Smooth muscle cell (in vitro differentiated cells): ENCODE data around the gene SHC1. TPM values are rescaled to one million over a fixed set of nuclear protein-coding genes. Genes with fewer than 3 reads are reported as not detected.

Source experiments
- DNase-seq: peaks from one replicate; lab custom pipeline; 2025; ENCODE audit not compliant: unreplicated experiment; lab: John Stamatoyannopoulos, UW
- H2AFZ ChIP-seq: fragments of 200-600 bp; sonication (generic); 2 replicates; pipeline ENCODE4 v1.6.0; 2016; ENCODE audit warnings: antibody characterized with exemption, low read depth, mild to moderate bottlenecking
- H3F3A ChIP-seq: fragments of 200-600 bp; sonication (generic); 2 replicates; pipeline ENCODE4 v1.6.0; 2017; ENCODE audit warnings: antibody characterized with exemption, low read depth
- H3K27ac ChIP-seq: fragments of 200-600 bp; sonication (generic); 2 replicates; pipeline ENCODE4 v1.5.1; 2016; ENCODE audit warnings: low read depth, mild to moderate bottlenecking
- H3K27me3 ChIP-seq: fragments of 200-600 bp; sonication (generic); 2 replicates; pipeline ENCODE4 v1.6.1; 2016; ENCODE audit warnings: low read depth, mild to moderate bottlenecking
- H3K36me3 ChIP-seq: fragments of 200-600 bp; sonication (generic); 2 replicates; pipeline ENCODE4 v1.5.1; 2016; ENCODE audit warnings: low read depth
- H3K4me1 ChIP-seq: fragments of 200-600 bp; sonication (generic); 2 replicates; pipeline ENCODE4 v1.5.1; 2016; ENCODE audit warnings: low read depth
- H3K4me2 ChIP-seq: fragments of 200-600 bp; sonication (generic); 2 replicates; pipeline ENCODE4 v1.6.0; 2016; ENCODE audit warnings: mild to moderate bottlenecking
- H3K4me3 ChIP-seq: fragments of 200-600 bp; sonication (generic); 2 replicates; pipeline ENCODE4 v1.5.1; 2016; ENCODE audit warnings: mild to moderate bottlenecking
- H3K79me2 ChIP-seq: fragments of 200-600 bp; sonication (generic); 2 replicates; pipeline ENCODE4 v1.6.0; 2016; ENCODE audit warnings: low read depth, mild to moderate bottlenecking
- H3K9ac ChIP-seq: fragments of 200-600 bp; sonication (generic); 2 replicates; pipeline ENCODE4 v1.6.0; 2016; ENCODE audit warnings: low read depth
- H3K9me3 ChIP-seq: fragments of 200-600 bp; sonication (generic); replicated peaks from 2 replicates; pipeline ENCODE4 v1.5.1; 2016; ENCODE audit warnings: low read depth
- H4K20me1 ChIP-seq: fragments of 200-600 bp; sonication (generic); 2 replicates; pipeline ENCODE4 v1.6.0; 2016; ENCODE audit warnings: low read depth
- WGBS: methylation state at CpG from one replicate; pipeline ENCODE4 v1.1.7; 2016; ENCODE audit warnings: low lambda C conversion rate; 5-methylcytosine and 5-hydroxymethylcytosine counted together
- polyA plus RNA-seq: library from polyadenylated mRNA; unstranded; fragments of >200 nt; fragmentation: Nextera tagmentation; extraction: Ambion mirVana; gene quantifications from 2 replicates; pipeline ENCODE4 v1.2.1, GENCODE V29; 2016
- total RNA-seq: library from RNA; depleted of rRNA; stranded (reverse); fragments of >200 nt; gene quantifications from 2 replicates; pipeline ENCODE4 v1.2.3, GENCODE V29; 2014
- TF ChIP-seq, protein P1 (sequence below): fragments of 200-600 bp; sonication (generic); IDR thresholded peaks from 2 replicates; pipeline ENCODE4 v1.5.1; 2017; ENCODE audit warnings: borderline replicate concordance, mild to moderate bottlenecking, antibody characterized with exemption; ENCODE audit not compliant: insufficient read depth, poor library complexity, severe bottlenecking

Gene SHC1
- total and polyA plus RNA-seq, 2 experiments from 2014 or later, result 207 to 249 TPM

DNA sequence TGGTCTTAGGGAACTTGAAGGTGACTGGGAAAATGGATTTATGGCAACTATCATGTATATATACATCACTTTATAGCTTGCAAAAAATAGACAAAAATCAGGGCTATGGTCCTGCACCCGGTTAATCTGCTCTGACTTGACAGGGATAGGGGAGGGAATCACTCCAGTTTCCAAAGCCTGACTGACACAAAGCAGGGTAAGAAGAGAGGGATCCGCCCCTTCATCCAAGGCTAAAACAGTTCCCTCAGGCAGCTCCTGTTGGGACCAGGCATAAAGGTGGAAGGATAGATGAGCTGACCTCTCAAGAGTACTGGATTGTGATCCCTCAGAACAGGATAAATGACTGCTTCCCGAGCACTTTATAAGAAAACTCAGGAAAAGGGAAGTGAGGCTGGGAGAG, 16.0 kb downstream of the SHC1 start:
- no peaks in the 10 kb centered on the region for H3K27me3 ChIP-seq

DNA sequence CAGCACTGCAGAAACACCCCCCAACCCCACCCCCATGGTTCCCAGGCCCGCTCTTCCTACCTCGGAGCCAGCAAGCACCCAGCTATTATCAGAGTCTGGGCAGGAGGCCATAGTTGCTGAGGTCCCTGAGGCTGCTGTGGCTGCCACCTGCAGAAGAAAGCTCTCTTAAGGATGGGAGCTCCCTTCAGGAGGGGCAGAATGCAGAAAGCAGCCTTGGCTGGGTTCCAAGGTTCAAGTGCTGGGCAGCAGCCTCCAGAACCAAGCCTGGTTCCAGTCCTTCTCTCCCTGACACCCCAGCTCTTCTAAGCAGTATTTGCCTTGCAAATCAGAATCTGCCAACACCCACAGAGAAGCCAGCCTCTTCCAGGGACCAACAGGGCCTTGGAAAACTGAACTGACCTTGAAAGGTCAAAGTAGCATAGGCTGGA, 16.9 kb downstream of the SHC1 start:
- Histone ChIP-seq H3K4me3 (no peak overlapping the region), H4K20me1 (peaks cover 27% of the 10 kb centered on the region), H3K4me1 (peaks cover 18% of the 10 kb centered on the region), H3K9ac (no peak overlapping the region), H3F3A (no peaks in the 10 kb centered on the region), H3K27ac (no peak overlapping the region), H3K9me3 (no peaks in the 10 kb centered on the region), H3K79me2 (peaks cover 17% of the 10 kb centered on the region), H2AFZ (no peak overlapping the region), H3K27me3 (no peaks in the 10 kb centered on the region), H3K4me2 (no peak overlapping the region), H3K36me3 (no peaks in the 10 kb centered on the region)
- DNase-seq, result no peak
- WGBS, result 100% methylated on average over 2 of the region's 2 CpGs
- TF ChIP-seq, protein P1, sequence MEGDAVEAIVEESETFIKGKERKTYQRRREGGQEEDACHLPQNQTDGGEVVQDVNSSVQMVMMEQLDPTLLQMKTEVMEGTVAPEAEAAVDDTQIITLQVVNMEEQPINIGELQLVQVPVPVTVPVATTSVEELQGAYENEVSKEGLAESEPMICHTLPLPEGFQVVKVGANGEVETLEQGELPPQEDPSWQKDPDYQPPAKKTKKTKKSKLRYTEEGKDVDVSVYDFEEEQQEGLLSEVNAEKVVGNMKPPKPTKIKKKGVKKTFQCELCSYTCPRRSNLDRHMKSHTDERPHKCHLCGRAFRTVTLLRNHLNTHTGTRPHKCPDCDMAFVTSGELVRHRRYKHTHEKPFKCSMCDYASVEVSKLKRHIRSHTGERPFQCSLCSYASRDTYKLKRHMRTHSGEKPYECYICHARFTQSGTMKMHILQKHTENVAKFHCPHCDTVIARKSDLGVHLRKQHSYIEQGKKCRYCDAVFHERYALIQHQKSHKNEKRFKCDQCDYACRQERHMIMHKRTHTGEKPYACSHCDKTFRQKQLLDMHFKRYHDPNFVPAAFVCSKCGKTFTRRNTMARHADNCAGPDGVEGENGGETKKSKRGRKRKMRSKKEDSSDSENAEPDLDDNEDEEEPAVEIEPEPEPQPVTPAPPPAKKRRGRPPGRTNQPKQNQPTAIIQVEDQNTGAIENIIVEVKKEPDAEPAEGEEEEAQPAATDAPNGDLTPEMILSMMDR, result no peak

More for the DNA sequence above, 16.0 kb downstream of the SHC1 start:
- H3K79me2 ChIP-seq, result peaks cover 17% of the 10 kb centered on the region
- peak overlapping the region; percentile 81 for H3K9ac ChIP-seq
- H3K27ac ChIP-seq, result peak overlapping the region; percentile 91
- no peak overlapping the region for H3K4me3 ChIP-seq
- H3K4me2 ChIP-seq, result peak overlapping the region; percentile 89
- no peaks in the 10 kb centered on the region for H3F3A ChIP-seq
- no peak for DNase-seq
- H3K4me1 ChIP-seq, result peaks cover 18% of the 10 kb centered on the region
- H2AFZ ChIP-seq, result no peak overlapping the region
- TF ChIP-seq, protein P1, result no peak
- H3K9me3 ChIP-seq, result no peaks in the 10 kb centered on the region
- peaks cover 27% of the 10 kb centered on the region for H4K20me1 ChIP-seq
- WGBS, result 88% methylated on average over 3 of the region's 3 CpGs
- H3K36me3 ChIP-seq, result no peaks in the 10 kb centered on the region

DNA sequence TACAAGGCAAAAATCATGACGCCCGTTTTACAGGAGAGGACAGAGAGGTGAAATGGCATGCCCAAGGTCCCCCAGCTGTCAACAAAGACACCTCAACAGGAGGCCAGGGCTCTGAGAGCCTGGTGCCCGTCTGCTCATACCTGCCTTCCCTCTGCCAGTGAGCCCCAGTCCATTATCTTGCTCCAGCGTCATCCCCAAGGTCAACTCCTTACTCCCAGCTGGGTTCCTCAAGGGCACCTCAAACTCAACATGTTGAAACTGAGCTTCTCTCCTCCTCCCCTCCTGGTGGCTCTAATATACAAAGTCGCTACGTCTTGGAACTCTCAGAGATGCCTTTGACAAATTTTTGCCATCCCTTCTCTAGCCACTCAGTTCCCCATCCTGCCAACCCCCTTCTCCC, 17.9 kb downstream of the SHC1 start:
- Histone ChIP-seq H3K4me2 (no peak overlapping the region), H3K4me3 (no peak overlapping the region), H3K4me1 (peaks cover 18% of the 10 kb centered on the region), H3F3A (no peaks in the 10 kb centered on the region), H4K20me1 (peaks cover 27% of the 10 kb centered on the region), H3K79me2 (peaks cover 17% of the 10 kb centered on the region), H2AFZ (no peak overlapping the region), H3K9me3 (no peaks in the 10 kb centered on the region), H3K36me3 (no peaks in the 10 kb centered on the region), H3K9ac (no peak overlapping the region), H3K27ac (no peak overlapping the region), H3K27me3 (no peaks in the 10 kb centered on the region)
- 92% methylated on average over 6 of the region's 6 CpGs for WGBS
- DNase-seq, result no peak
- TF ChIP-seq, protein P1, result no peak

DNA sequence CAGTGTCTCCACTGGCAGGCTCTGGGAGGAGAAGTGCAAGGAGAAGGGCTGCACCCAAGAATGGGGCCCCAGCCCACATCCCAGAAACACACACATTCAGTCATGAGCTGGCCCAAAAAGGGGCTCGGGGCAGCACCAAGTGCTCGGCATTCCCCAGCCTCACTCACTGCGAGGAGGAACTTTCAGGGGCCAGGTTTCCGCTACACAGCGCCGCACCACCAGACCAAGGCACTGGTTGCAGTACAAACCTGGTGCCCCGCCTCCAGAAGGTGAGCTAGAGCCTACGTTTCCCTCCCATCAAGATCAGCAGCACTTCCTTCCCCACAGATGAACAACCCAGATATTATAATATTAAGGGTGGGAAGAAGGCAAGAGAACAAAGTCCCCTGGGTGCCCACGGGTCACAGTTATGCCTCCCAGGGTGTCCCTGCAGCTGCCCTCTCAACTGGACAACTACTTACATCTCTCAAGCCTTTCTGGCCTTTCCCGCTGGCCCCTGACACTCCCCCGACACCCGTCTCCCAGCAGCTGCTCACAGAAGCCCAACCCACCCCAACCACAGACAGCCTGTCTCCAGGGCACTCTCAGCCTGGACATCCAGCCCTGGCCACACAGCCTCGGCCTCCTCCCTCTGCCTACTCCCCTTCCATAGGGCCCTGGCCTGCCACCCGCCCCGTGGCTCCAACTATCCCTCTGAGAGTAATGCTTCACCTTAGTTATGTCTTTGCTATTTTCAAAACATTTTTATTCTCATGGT, 18.5 kb downstream of the SHC1 start:
- H3K4me1 ChIP-seq, result peaks cover 12% of the 10 kb centered on the region
- H4K20me1 ChIP-seq, result peaks cover 27% of the 10 kb centered on the region
- no peak overlapping the region for H3K4me2 ChIP-seq
- 82% methylated on average over 14 of the region's 15 CpGs for WGBS
- DNase-seq, result no peak
- peaks cover 17% of the 10 kb centered on the region for H3K79me2 ChIP-seq
- H3K9ac ChIP-seq, result no peak overlapping the region
- H3F3A ChIP-seq, result no peaks in the 10 kb centered on the region
- no peak overlapping the region for H3K4me3 ChIP-seq
- no peaks in the 10 kb centered on the region for H3K27me3 ChIP-seq
- no peaks in the 10 kb centered on the region for H3K36me3 ChIP-seq
- no peaks in the 10 kb centered on the region for H3K9me3 ChIP-seq
- H2AFZ ChIP-seq, result no peak overlapping the region
- no peak overlapping the region for H3K27ac ChIP-seq
- TF ChIP-seq, protein P1, result no peak
